Gastroesophageal sphincter (tissue), 4 donors: Measurements from ENCODE around the gene MTA1. TPM values are rescaled to one million over a fixed set of nuclear protein-coding genes. Genes with fewer than 3 reads are reported as not detected.

Experiments used
- ATAC-seq: fragments of 150-250 bp; one replicate; pipeline ENCODE4 v1.9.1; 2016; ENCODE audit warnings: mild to moderate bottlenecking, moderate library complexity
- H3K27ac ChIP-seq, 4 donors: fragments of 200-600 bp; sonication (generic) in 3 of 4; 1 replicate in 3 of 4; 2 replicates in 1 of 4; pipeline ENCODE4 v1.5.1; 2016 to 2019
- H3K27me3 ChIP-seq: fragments of 200-600 bp; sonication (generic); one replicate; pipeline ENCODE4 v1.5.1; 2019
- H3K36me3 ChIP-seq, 2 donors: fragments of 200-600 bp; sonication (generic); one replicate each; pipeline ENCODE4 v1.5.1; 2019; ENCODE audit warnings: control low read depth in 1 of 2
- H3K4me1 ChIP-seq, 3 donors: fragments of 200-600 bp; sonication (generic); 1 replicate in 2 of 3; 2 replicates in 1 of 3; pipeline ENCODE4 v1.5.1; 2016 to 2019; ENCODE audit warnings: control low read depth in 2 of 3
- H3K4me3 ChIP-seq, 2 donors: fragments of 200-600 bp; sonication (generic); one replicate each; pipeline ENCODE4 v1.5.1; 2019; ENCODE audit warnings: mild to moderate bottlenecking in 1 of 2, moderate library complexity in 1 of 2
- H3K9me3 ChIP-seq, 3 donors: fragments of 200-600 bp; sonication (generic); one replicate each; pipeline ENCODE4 v1.5.1; 2017 to 2019; ENCODE audit warnings: control low read depth in 2 of 3
- EP300 ChIP-seq: sonication (generic); formaldehyde crosslinking; IDR thresholded peaks from one replicate; pipeline ENCODE4 v1.6.1; 2017; ENCODE audit warnings: antibody characterized with exemption, mild to moderate bottlenecking
- POLR2A ChIP-seq, 2 donors: fragments of 450-650 bp; IDR thresholded peaks; one replicate each; pipeline ENCODE4 v1.6.1; 2017; ENCODE audit warnings: antibody characterized with exemption in 2 of 2, mild to moderate bottlenecking in 2 of 2, moderate library complexity in 1 of 2
- POLR2AphosphoS5 ChIP-seq: sonication (generic); formaldehyde crosslinking; IDR thresholded peaks from one replicate; pipeline ENCODE4 v1.6.1; 2017; ENCODE audit warnings: antibody characterized with exemption
- WGBS, 2 donors: methylation state at CpG; one replicate each; pipeline ENCODE4 v1.1.5; 2018; ENCODE audit warnings: low coverage in 1 of 2; 5-methylcytosine and 5-hydroxymethylcytosine counted together
- total RNA-seq, 4 donors: library from RNA; depleted of rRNA; stranded (reverse); fragments of >200 nt; gene quantifications; one replicate each; pipeline ENCODE4 v1.1.0, GENCODE V29; 2016
- TF ChIP-seq, protein P1 (sequence below), 4 experiments: fragments of 200-600 bp in 2 of 4; fragments of 450-650 bp in 2 of 4; sonication (generic) in 1 of 4; IDR thresholded peaks; one replicate each; pipeline ENCODE4 v1.5.1; 2017 to 2019; ENCODE audit warnings: antibody characterized with exemption in 4 of 4, mild to moderate bottlenecking in 2 of 4, moderate library complexity in 2 of 4

The MTA1 gene
- total RNA-seq, 4 donors from 2014 or later: 48.0 to 83.5 (median 58.7) TPM

DNA sequence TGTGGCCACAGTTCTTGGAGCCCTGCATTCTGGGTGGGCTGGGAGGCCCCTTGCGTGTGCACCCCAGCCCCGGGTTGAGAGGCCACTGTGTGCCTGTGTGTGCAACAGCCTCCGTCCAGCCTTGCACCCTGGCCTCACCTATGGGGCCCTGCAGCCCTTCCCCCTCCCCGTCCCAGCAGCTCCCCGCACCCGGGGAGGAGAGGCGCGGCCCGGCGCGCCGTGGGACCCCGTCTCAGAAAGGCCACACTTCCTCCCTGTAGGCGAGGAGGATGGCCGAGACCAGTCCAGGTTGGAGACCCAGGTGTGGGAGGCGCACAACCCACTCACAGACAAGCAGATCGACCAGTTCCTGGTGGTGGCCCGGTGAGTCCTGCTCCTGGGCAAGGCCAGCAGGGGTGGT is 38.4 kb downstream of the MTA1 start:
- ATAC-seq: no peak
- 94% methylated on average over 3 of the region's 18 CpGs; no CpG with 5 or more reads in 1 of the 2 donors for WGBS, 2 donors
- no peak overlapping the region for H3K27ac ChIP-seq
- H3K9me3 ChIP-seq: no peaks in the 10 kb centered on the region
- no peaks in the 10 kb centered on the region for H3K4me1 ChIP-seq
- no peak overlapping the region for H3K4me3 ChIP-seq
- TF ChIP-seq EP300: no peak
- TF ChIP-seq POLR2A (IDR thresholded peaks at IDR 0.05): no peak
- TF ChIP-seq, protein P1, sequence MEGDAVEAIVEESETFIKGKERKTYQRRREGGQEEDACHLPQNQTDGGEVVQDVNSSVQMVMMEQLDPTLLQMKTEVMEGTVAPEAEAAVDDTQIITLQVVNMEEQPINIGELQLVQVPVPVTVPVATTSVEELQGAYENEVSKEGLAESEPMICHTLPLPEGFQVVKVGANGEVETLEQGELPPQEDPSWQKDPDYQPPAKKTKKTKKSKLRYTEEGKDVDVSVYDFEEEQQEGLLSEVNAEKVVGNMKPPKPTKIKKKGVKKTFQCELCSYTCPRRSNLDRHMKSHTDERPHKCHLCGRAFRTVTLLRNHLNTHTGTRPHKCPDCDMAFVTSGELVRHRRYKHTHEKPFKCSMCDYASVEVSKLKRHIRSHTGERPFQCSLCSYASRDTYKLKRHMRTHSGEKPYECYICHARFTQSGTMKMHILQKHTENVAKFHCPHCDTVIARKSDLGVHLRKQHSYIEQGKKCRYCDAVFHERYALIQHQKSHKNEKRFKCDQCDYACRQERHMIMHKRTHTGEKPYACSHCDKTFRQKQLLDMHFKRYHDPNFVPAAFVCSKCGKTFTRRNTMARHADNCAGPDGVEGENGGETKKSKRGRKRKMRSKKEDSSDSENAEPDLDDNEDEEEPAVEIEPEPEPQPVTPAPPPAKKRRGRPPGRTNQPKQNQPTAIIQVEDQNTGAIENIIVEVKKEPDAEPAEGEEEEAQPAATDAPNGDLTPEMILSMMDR (IDR thresholded peaks at IDR 0.05): no peak
- no peak for TF ChIP-seq POLR2AphosphoS5
- H3K27me3 ChIP-seq: no peaks in the 10 kb centered on the region
- peaks cover 0 to 89% of the 10 kb centered on the region in 2 donors for H3K36me3 ChIP-seq

DNA sequence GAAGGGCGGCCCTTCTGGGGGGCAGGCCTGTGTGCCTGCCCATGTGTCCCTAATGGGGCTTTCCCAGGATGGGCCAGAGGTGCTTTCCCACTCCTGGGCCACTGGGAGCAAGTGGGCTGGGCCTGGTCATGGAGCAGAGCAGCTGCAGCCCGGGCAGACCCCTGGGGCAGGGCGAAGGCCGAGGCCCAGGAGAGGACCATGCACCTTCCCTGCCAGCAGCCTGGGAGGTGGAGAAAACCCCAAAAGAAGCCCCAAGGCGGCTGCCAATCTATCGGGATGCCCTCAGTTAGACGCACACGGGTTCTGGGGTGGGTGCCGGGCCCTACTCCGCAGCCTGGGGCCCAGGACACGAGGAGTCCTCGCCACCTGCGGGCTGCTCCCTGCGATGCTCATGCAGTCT is 38.9 kb downstream of the MTA1 start:
- Histone ChIP-seq H3K36me3 (peaks cover 0 to 89% of the 10 kb centered on the region in 2 donors), H3K9me3 (no peaks in the 10 kb centered on the region), H3K27me3 (no peaks in the 10 kb centered on the region), H3K4me1 (no peaks in the 10 kb centered on the region), H3K4me3 (no peak overlapping the region), H3K27ac (no peak overlapping the region)
- TF ChIP-seq POLR2AphosphoS5 (no peak), POLR2A (IDR thresholded peaks at IDR 0.05) (no peak), EP300 (no peak)
- no CpG with 5 or more reads among the region's 14 CpGs for WGBS, 2 donors
- ATAC-seq: no peak

DNA sequence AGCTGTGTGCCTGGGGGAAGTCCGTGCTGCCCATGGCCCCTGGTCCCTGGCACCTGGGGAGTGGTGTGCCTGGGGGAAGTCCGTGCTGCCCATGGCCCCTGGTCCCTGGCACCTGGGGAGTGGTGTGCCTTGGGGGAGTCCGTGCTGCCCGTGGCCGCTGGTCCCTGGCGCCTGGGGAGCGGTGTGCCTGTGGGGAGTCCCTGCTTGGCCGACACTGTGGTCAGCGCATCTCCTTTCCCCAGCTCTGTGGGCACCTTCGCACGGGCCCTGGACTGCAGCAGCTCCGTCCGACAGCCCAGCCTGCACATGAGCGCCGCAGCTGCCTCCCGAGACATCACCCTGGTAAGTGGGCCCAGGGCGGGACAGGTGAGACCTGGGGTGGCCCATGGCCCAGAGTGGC is 40.5 kb downstream of the MTA1 start:
- Histone ChIP-seq H3K36me3 (peaks cover 0 to 89% of the 10 kb centered on the region in 2 donors), H3K9me3 (no peaks in the 10 kb centered on the region), H3K4me3 (no peak overlapping the region), H3K4me1 (no peaks in the 10 kb centered on the region), H3K27ac (no peak overlapping the region), H3K27me3 (no peaks in the 10 kb centered on the region)
- ATAC-seq: no peak
- TF ChIP-seq, protein P1 (IDR thresholded peaks at IDR 0.05): no peak
- no peak for TF ChIP-seq EP300
- no CpG with 5 or more reads among the region's 17 CpGs for WGBS, 2 donors

DNA sequence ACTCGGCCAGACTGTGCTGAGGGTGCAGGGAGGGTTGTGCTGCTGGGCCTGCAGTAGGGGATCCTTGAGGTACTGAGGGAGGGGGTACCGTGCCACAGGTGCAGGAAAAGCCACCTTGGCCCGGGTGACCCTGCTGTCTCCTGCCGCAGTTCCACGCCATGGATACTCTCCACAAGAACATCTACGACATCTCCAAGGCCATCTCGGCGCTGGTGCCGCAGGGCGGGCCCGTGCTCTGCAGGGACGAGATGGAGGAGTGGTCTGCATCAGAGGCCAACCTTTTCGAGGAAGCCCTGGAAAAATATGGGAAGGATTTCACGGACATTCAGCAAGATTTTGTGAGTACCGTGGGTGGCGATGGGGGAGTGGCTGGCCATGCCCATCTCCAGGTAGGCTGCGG is 41.0 kb downstream of the MTA1 start:
- no peak for TF ChIP-seq POLR2AphosphoS5
- TF ChIP-seq POLR2A (IDR thresholded peaks at IDR 0.05): no peak
- TF ChIP-seq EP300: no peak
- TF ChIP-seq, protein P1 (IDR thresholded peaks at IDR 0.05): no peak
- Histone ChIP-seq H3K27me3 (no peaks in the 10 kb centered on the region), H3K27ac (no peak overlapping the region), H3K4me3 (no peak overlapping the region), H3K36me3 (peaks cover 0 to 89% of the 10 kb centered on the region in 2 donors), H3K4me1 (no peaks in the 10 kb centered on the region), H3K9me3 (no peaks in the 10 kb centered on the region)
- no peak for ATAC-seq
- 55% methylated on average over 4 of the region's 17 CpGs; no CpG with 5 or more reads in 1 of the 2 donors for WGBS, 2 donors

DNA sequence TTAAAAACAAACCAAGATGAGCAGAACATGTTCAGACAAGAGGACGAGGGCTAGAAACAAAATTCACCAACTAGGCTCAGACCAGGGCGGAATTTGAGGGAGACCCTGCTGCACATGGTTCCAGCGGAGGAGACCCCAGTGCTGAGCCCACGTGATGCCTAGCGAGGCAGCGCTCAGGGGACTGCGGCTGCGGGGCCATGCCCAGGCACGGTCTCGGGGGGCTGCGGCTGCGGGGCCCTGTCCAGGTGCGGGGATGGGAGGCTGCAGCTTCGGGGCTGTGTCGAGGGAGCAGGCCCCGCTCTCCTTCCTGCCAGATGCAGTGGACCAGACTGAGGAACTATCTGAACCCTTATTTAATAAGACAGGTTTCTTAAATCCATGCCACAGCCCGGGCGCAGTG is 42.3 kb downstream of the MTA1 start:
- H3K27me3 ChIP-seq: no peaks in the 10 kb centered on the region
- H3K27ac ChIP-seq: no peak overlapping the region
- no peaks in the 10 kb centered on the region for H3K9me3 ChIP-seq
- TF ChIP-seq EP300: no peak
- TF ChIP-seq POLR2AphosphoS5: no peak
- TF ChIP-seq POLR2A (IDR thresholded peaks at IDR 0.05): no peak
- TF ChIP-seq, protein P1 (IDR thresholded peaks at IDR 0.05): no peak
- H3K4me3 ChIP-seq: no peak overlapping the region
- WGBS, 2 donors: 83% methylated on average over 2 of the region's 18 CpGs; no CpG with 5 or more reads in 1 of the 2 donors
- ATAC-seq: no peak
- H3K4me1 ChIP-seq: no peaks in the 10 kb centered on the region
- peaks cover 0 to 89% of the 10 kb centered on the region in 2 donors for H3K36me3 ChIP-seq
